Fibroblast of skin of left biceps (primary cell): Measurements from ENCODE around the gene TRUB1.
"Not testable (repeated sequence)": the region's sequence is repeated elsewhere in the genome, so short reads cannot be mapped to it uniquely, and the experiment has no call there.

Source experiments
- DNase-seq, 2 experiments: peaks; one replicate each; pipeline ENCODE4 v3.0.0-alpha.2; 2013; ENCODE audit warnings: low read depth in 2 of 2

TRUB1 gene

GRCh38 chr10:114925587-114926586 lies 12.1 kb upstream of the TRUB1 start:
- DNase-seq: no peak

DNA sequence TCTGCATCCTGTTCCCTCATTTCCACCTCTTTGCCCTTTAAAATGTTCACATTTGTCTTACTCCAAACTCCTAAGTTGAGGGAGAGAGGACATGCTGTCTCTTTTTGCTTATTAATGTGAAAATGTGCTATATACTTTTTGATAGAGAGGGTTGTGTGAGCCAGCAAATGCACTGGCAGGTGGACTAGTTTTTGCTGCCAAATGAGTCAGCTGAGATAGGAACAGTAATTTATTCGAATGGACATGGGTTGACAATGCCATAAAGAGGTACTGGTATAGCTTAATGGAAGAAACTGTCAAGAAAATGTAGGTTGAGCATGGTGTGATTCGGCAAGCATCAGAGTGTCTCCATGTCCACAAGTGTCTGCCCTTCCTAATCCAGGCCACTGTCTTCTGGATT lies 9.2 kb upstream of the TRUB1 start:
- DNase-seq: no peak

DNA sequence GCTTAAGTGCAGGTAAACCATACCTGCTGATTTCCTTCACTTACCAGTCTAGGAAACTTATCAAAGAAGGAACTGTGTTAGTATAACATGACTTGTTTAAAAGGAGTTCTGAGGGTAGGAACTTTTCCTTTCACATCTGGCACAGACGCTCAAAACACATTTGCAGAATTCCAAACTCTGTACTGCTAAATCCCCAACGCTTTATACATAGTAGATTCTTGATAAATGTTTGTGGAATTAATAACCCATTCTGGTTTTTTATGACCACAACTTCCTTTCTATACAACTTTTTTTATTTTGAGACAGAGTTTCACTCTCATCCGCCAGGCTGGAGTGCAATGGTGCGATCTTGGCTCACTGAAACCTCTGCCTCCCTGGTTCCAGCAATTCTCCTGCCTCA lies 7.7 kb upstream of the TRUB1 start:
- DNase-seq: peak; percentile 45 to 52

GRCh38 chr10:114931072-114931679 lies 6.8 kb upstream of the TRUB1 start:
- DNase-seq: no peak

DNA sequence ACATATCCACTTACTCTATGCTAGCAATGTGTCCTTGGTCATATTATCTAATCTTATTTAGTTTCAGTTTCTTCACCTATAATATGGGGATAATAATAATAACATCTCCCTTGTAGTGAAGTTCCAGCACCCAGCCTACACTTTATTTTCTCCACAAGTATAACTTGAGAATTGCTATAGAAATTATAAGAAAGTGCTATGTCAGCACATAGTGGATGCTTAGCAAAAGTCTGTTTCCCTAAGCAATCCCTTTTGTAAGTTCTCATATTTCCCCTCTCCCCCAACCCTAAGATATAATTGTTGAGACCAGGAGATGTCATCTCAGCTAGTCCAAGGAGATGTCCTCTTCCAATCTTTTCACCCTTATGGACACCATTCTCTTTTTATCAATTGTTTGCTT lies 5.8 kb upstream of the TRUB1 start:
- no peak for DNase-seq

DNA sequence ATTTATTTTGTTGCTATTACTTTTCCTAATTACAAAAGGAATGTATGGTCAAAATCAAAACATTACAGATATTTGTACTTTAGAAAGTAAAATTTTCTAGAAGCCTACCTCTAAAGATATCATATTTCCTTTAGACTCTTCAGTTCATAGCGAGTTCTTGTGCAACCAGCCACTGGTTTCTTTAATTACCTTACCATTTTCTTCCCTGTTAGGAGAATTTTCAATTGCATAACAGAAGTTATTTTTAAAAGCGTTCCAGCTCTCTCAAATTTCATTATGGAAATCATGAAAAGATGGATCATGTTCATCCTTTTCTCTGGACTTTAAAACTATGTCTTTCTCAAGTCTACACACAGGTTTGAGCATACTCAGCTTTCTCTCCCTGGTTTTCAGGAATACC lies 5.0 kb upstream of the TRUB1 start:
- no peak for DNase-seq

- DNase-seq: no peak
Measured at GRCh38 chr10:114933588-114933987, 4.4 kb upstream of the TRUB1 start.

DNA sequence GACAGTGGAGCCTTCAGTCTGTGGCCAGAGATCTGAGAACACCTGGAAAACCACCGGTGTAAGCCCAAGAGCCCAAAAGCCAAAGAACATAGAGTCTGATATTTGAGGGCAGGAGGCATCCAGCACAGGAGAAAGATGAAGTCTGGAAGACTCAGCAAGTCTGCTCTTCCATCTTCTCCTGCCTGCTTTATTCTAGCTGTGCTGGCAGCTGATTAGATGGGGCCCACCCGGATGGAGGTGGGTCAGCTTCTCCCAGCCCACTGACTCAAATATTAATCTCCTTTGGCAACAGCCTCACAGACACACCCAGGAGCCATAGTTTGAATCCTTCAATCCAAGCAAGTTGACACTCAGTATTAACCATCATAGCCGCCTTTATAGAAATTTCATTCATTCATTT lies 4.0 kb upstream of the TRUB1 start:
- not testable (repeated sequence) for DNase-seq

DNA sequence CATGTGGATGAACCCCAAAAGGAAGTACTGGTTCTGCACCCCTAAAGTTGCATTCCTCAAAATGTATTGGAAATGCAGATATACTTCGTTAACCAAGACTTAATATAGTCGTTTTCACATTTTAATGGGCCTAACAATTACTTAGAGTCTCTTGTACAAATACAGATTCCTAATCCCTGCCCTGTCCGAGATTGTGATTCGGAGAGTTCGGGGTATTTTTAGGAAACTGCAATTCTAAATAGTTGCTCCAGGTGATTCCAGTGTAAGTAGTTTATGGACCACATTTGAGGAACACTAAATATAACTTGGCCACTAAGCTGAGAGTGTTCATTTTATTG lies 830 bp downstream of the TRUB1 start:
- no peak for DNase-seq

DNA sequence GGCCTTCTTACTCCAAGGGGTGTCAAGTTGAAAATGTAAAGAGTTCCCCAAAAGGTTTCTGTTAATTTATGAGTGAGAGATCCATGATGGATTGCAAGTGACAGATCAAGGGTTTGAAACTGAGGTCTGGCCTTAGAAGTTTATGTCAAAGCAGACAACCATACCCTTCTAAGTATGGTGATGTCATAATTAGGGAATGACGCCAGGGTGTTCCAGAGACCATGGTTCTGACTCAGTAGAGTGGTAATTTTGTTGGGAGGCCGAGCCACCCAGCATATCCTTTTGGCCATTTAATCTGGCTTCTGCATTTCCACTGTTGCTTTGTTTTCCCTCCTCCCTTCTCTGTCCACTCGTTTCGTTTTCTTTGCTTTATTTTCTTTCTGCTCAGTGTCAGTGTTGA lies 2.7 kb downstream of the TRUB1 start:
- DNase-seq: no peak

DNA sequence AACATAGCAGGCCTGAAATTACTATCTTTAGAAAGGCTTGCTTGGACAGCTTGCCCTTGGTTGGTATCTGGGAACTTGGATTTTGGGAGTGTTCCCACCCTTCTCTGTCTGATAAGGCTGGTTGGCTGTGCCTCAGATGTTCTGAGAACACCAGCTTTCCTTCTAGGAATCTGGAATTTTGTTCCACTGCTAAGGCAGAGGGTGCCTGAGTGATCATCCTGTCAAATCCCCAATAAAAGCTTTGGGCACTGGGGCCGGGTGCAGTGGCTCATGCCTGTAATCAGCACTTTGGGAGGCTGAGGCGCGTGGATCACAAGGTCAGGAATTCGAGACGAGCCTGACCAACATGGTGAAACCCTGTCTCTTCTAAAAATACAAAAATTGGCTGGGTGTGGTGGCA lies 5.0 kb downstream of the TRUB1 start:
- DNase-seq: no peak

- no peak for DNase-seq
Measured at GRCh38 chr10:114953047-114953446, 15.1 kb downstream of the TRUB1 start.

GRCh38 chr10:114955984-114956383 lies 18.0 kb downstream of the TRUB1 start:
- DNase-seq: no peak

DNA sequence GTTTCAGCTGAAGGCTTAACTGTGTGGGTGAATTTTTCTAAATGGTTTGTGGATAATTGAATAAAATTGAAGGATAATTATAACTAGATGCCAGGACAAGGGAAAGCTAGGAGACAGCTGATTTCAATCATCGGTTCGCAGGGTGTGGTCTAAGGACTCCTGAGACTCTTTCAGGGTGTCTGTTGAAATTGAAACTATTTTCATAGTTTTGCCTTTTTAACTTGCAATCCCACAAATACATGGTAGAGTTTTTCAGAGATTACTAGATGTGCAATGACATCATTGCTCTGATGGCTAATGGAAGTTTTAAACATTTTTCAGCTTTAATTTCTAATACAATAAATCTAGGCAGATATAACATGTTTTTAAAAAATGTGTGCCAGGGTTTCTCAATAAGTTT lies 18.5 kb downstream of the TRUB1 start:
- no peak for DNase-seq

DNA sequence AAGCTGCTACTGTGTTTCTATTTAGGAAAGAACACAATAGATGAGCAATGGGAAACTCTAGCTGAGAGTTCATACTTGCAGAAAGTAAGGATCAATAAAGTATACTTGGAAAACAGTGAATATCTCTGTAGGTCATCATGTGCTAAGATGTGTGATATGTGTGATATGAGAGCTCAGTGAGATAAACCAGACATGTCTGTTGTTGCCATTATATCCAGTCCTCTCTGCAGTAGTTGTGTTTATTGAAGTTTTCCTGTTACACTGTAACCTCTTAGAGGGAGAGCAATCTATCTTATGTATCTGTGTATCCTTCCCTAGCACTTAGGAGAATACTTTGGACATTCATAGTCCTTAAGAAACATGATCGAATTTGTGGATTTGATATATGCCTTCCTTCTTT lies 19.1 kb downstream of the TRUB1 start:
- no peak for DNase-seq

GRCh38 chr10:114957673-114958072 lies 19.7 kb downstream of the TRUB1 start:
- no peak for DNase-seq

DNA sequence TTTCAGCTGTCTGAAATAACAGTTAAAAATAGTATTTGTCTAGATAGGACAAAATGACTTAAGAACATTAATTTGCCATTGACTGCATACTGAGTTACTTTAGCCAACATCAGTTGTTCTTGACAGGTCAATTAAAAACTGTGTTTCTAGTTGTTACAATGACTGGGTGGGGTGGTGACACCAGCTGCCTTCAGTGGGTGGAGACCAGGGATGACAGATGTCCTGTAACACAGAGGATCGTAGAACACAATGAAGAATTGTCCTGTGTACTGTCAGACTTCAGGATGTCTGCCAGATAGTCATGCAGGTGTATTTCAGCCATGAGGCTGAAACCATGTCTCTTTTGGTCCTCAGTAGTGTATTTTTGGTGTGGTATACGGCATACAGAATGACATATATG lies 24.4 kb downstream of the TRUB1 start:
- no peak for DNase-seq

DNA sequence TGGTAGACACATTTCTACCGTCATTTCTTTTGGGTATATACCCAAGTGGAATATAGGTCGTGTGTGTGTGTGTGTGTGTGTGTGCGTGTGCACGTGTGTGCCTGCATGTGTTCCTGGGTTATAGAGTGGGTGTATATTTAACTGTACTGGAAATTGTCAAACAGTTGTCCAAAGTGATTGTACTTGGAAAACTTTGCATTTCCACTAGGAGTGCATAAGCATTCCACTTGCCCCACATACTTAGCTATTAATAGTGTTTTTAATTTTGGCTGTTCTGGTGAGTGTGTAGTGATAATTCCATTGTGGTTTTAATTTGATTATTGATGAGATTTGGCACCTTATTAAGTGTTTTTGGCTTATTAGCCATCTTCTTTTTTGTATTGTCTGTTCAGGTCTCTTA lies 25.9 kb downstream of the TRUB1 start:
- DNase-seq: no peak

DNA sequence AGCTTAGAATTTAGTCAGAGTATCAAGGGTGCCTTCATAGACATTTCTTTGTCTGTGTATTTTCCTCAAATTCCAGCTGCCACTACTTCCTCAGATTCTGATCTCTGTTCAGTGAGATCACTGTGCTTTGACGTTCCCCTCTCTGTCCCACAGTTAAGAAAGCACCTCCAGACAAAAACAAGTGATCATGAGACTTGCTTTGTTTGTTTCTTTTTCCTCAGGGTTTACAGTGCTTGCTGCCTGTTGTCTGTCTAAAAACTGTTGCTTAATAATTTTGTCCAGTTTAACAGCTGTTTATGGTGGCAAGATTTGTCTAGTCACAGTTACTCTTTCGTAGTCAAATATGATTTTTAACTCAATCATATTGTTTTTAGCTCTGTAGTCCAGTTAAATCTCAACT lies 29.1 kb downstream of the TRUB1 start:
- no peak for DNase-seq

DNA sequence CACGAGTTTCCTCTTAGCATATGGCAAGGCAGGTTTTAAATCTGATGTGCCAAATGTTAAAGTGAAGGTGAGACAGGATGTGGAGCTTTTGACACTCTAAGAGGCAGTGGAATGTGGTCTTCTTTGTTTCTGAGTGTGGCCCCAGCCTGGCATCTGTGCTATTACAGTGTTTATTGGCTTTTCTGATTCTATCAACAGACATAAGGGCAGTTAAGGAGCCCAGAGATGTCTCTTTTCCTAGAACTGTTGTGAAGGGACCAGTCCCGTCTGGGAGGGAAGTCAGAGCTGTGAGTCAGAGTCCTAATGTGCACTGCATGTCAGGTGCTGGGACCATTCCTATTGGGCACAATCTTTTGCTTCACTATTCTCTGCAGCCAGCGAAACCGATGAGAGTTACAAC lies 32.5 kb downstream of the TRUB1 start:
- DNase-seq: no peak

GRCh38 chr10:114973306-114973705 lies 35.3 kb downstream of the TRUB1 start:
- no peak for DNase-seq

- no peak for DNase-seq
Measured at GRCh38 chr10:114973997-114974396, 36.0 kb downstream of the TRUB1 start.

- no peak for DNase-seq
Measured at GRCh38 chr10:114974625-114975024, 36.6 kb downstream of the TRUB1 start.
